ENCODE results near the gene ZNF182.

GRCh38 chrX:48003367-48003757 is 427 bp downstream of the ZNF182 start:
- TF ChIP-seq CTCF (IDR thresholded peaks at IDR 0.05; ENCODE audit: low read depth, low read length, missing input control), result no peak
- no peak for TF ChIP-seq RAD21 (IDR thresholded peaks at IDR 0.05)
- no peak for TF ChIP-seq JUND (IDR thresholded peaks at IDR 0.05)
- no peak for TF ChIP-seq RXRA (IDR thresholded peaks at IDR 0.05)
- TF ChIP-seq MAX (IDR thresholded peaks at IDR 0.05), result no peak
- no peak for TF ChIP-seq REST (IDR thresholded peaks at IDR 0.05)
- TF ChIP-seq SP1 (IDR thresholded peaks at IDR 0.05), result no peak
- no peak for TF ChIP-seq YY1 (IDR thresholded peaks at IDR 0.05)
- no peak for TF ChIP-seq ZBTB33 (IDR thresholded peaks at IDR 0.05)
- no peak for TF ChIP-seq ATF3 (IDR thresholded peaks at IDR 0.05)
